ENCODE measurements around the gene TUBGCP4.

GRCh38 chr15:43329217-43329959 is 41.5 kb upstream of the TUBGCP4 start:
- TF ChIP-seq, protein P1, sequence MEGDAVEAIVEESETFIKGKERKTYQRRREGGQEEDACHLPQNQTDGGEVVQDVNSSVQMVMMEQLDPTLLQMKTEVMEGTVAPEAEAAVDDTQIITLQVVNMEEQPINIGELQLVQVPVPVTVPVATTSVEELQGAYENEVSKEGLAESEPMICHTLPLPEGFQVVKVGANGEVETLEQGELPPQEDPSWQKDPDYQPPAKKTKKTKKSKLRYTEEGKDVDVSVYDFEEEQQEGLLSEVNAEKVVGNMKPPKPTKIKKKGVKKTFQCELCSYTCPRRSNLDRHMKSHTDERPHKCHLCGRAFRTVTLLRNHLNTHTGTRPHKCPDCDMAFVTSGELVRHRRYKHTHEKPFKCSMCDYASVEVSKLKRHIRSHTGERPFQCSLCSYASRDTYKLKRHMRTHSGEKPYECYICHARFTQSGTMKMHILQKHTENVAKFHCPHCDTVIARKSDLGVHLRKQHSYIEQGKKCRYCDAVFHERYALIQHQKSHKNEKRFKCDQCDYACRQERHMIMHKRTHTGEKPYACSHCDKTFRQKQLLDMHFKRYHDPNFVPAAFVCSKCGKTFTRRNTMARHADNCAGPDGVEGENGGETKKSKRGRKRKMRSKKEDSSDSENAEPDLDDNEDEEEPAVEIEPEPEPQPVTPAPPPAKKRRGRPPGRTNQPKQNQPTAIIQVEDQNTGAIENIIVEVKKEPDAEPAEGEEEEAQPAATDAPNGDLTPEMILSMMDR (IDR thresholded peaks at IDR 0.05): no peak
- TF ChIP-seq POLR2A (IDR thresholded peaks at IDR 0.05): no peak
- TF ChIP-seq POLR2AphosphoS5 (IDR thresholded peaks at IDR 0.05): no peak
